ENCODE data around the gene CHST2. TPM values are rescaled to one million over a fixed set of nuclear protein-coding genes. Genes with fewer than 3 reads are reported as not detected.

Gene CHST2
- total RNA-seq, 1 donor from 2014 or later = 2.2 TPM

DNA sequence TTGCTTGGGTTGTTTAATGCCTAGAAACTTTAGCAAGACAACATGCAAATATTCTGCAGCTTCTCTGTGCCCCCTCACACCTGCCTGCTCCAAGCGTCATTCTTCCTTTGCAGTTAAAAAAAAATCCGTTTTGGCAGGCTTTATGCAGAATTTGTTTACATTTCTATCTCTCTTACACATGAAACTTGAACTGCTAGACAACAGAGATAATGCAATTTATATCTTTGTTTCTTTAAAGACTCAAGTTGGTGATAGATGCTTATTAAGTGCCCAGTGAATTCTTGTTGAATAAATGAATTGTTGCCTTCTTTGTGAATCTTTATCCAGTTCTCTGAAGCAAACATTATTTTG lies 53.2 kb downstream of the CHST2 start:
- TF ChIP-seq, protein P1, sequence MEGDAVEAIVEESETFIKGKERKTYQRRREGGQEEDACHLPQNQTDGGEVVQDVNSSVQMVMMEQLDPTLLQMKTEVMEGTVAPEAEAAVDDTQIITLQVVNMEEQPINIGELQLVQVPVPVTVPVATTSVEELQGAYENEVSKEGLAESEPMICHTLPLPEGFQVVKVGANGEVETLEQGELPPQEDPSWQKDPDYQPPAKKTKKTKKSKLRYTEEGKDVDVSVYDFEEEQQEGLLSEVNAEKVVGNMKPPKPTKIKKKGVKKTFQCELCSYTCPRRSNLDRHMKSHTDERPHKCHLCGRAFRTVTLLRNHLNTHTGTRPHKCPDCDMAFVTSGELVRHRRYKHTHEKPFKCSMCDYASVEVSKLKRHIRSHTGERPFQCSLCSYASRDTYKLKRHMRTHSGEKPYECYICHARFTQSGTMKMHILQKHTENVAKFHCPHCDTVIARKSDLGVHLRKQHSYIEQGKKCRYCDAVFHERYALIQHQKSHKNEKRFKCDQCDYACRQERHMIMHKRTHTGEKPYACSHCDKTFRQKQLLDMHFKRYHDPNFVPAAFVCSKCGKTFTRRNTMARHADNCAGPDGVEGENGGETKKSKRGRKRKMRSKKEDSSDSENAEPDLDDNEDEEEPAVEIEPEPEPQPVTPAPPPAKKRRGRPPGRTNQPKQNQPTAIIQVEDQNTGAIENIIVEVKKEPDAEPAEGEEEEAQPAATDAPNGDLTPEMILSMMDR (conservative IDR thresholded peaks at IDR 0.05; ENCODE audit: low read depth, low read length) = no peak
- no peak for DNase-seq (ENCODE audit: low read depth)
- no peak overlapping the region for H3K4me3 ChIP-seq (ENCODE audit: low read depth, low read length)

DNA sequence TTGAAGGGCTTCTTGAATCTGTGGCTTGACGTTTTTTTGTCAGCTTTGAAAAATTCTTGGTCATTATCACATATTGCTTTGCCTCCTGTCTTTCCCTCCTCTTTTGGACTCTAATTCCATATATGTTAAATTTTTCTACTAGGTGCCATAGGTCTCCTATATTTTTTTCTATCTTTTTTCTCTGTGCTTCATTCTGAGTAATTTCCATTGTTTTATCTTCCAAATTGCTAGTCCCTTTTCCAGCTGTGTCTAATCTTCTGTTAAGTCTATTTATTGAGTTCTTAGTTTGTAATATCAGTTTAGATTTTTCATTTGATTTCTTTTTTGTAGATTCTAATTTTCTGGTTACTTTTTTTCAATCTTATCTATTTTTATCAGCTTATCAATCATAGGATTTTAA lies 53.7 kb downstream of the CHST2 start:
- no peak overlapping the region for H3K4me3 ChIP-seq (ENCODE audit: low read depth, low read length)
- DNase-seq (ENCODE audit: low read depth) = no peak
- TF ChIP-seq, protein P1 (conservative IDR thresholded peaks at IDR 0.05; ENCODE audit: low read depth, low read length) = no peak

Other genes starting within 250 kb of the CHST2 start
- 4.5 and 7.7 TPM in 2 replicates for gene PCOLCE2, start 230.7 kb upstream of the CHST2 start, total RNA-seq
- gene PAQR9, start 156.1 kb upstream of the CHST2 start, total RNA-seq = 0.29 and 0.63 TPM in 2 replicates
- gene U2SURP, start 118.2 kb upstream of the CHST2 start, total RNA-seq = 65.5 and 77.7 TPM in 2 replicates

Data from epithelial cell of proximal tubule (primary cell).